OCI-LY7 (cell line): ENCODE measurements around the gene BCL2L12. TPM values are rescaled to one million over a fixed set of nuclear protein-coding genes. Genes with fewer than 3 reads are reported as not detected.

Experiments
- BruUV-seq: library from RNA; stranded (reverse); fragments of 400-500 nt; replicated peaks from 2 replicates; lab custom pipeline; 2021; lab: Mats Ljungman, UMichigan
- CTCF ChIA-PET: fragments of 300-600 bp; sonication (Branson Sonifier 250); formaldehyde crosslinking; loops from one replicate; lab custom pipeline; 2022; ENCODE audit warnings: antibody characterized with exemption; ENCODE audit not compliant: unreplicated experiment; lab: Charles Lee
- POLR2A ChIA-PET: fragments of 300-600 bp; sonication (Branson Sonifier 250); formaldehyde crosslinking; loops from one replicate; lab custom pipeline; 2022; ENCODE audit warnings: antibody characterized with exemption; lab: Charles Lee
- DNase-seq: peaks from one replicate; pipeline ENCODE4 v3.0.0-alpha.2; 2015; ENCODE audit warnings: low spot score
- H2AFZ ChIP-seq: fragments of 200-600 bp; sonication (generic), shearing (Covaris generic); 2 replicates; pipeline ENCODE4 v1.6.1; 2014; ENCODE audit warnings: mild to moderate bottlenecking, antibody characterized with exemption, low read length, moderate library complexity
- H3K27ac ChIP-seq: fragments of 200-600 bp; sonication (generic); 2 replicates; pipeline ENCODE4 v1.5.1; 2014; ENCODE audit warnings: mixed run types, low read depth, mild to moderate bottlenecking, moderate library complexity, low read length, inconsistent platforms; ENCODE audit not compliant: poor library complexity, severe bottlenecking
- H3K36me3 ChIP-seq: fragments of 200-600 bp; sonication (generic); 2 replicates; pipeline ENCODE4 v1.6.1; 2014; ENCODE audit warnings: mild to moderate bottlenecking, antibody characterized with exemption, low read length, moderate library complexity, mixed read lengths; ENCODE audit not compliant: insufficient read depth
- H3K4me1 ChIP-seq: fragments of 200-600 bp; sonication (generic); 2 replicates; pipeline ENCODE4 v1.5.1; 2014; ENCODE audit warnings: mild to moderate bottlenecking, low read length; ENCODE audit not compliant: insufficient read depth, poor library complexity, severe bottlenecking
- H3K4me2 ChIP-seq: fragments of 200-600 bp; sonication (generic); 2 replicates; pipeline ENCODE4 v1.6.1; 2014; ENCODE audit warnings: mild to moderate bottlenecking, low read length
- H3K4me3 ChIP-seq: fragments of 200-600 bp; sonication (generic); 2 replicates; pipeline ENCODE4 v1.5.1; 2014; ENCODE audit warnings: mild to moderate bottlenecking, low read depth, low read length; ENCODE audit not compliant: poor library complexity, severe bottlenecking
- H3K79me2 ChIP-seq: fragments of 200-600 bp; sonication (generic); 2 replicates; pipeline ENCODE4 v1.6.1; 2016; ENCODE audit warnings: low read depth, mild to moderate bottlenecking, low read length, moderate library complexity, mixed read lengths; ENCODE audit not compliant: insufficient read depth
- H3K9me2 ChIP-seq: fragments of 200-600 bp; sonication (generic); 2 replicates; pipeline ENCODE4 v1.6.1; 2016; ENCODE audit warnings: mild to moderate bottlenecking, low read length, mixed read lengths; ENCODE audit not compliant: insufficient read depth
- H3K9me3 ChIP-seq: fragments of 200-600 bp; sonication (generic); 2 replicates; pipeline ENCODE4 v1.6.1; 2014; ENCODE audit warnings: mild to moderate bottlenecking, mixed run types, low read length, mixed read lengths
- H4K20me1 ChIP-seq: fragments of 200-600 bp; sonication (generic); 2 replicates; pipeline ENCODE4 v1.6.1; 2014; ENCODE audit warnings: mild to moderate bottlenecking, antibody characterized with exemption, low read length, moderate library complexity, mixed read lengths; ENCODE audit not compliant: insufficient read depth
- EZH2phosphoT487 ChIP-seq: fragments of 200-600 bp; sonication (generic); IDR thresholded peaks from 2 replicates; pipeline ENCODE4 v1.6.1; 2018; ENCODE audit warnings: low read depth, borderline replicate concordance, mild to moderate bottlenecking, mixed run types, antibody characterized with exemption, low read length, moderate library complexity, mixed read lengths
- intact Hi-C: fragments of 100-400 bp; cut with micrococcal nuclease; formaldehyde crosslinking; loops from one replicate; pipeline ENCODE4 v1.10.0; 2022; ENCODE audit not compliant: unreplicated experiment
- total RNA-seq, 2 experiments: library from RNA; depleted of rRNA in 1 of 2; stranded (reverse); fragments of >200 nt in 1 of 2; shearing (Covaris generic) in 1 of 2; gene quantifications; 2 replicates each; pipeline ENCODE4 v1.2.3, GENCODE V29; 2014 to 2022
- TF ChIP-seq, protein P1 (sequence below): fragments of 200-600 bp; sonication (generic); conservative IDR thresholded peaks from 2 replicates; pipeline ENCODE4 v1.5.1; 2014; ENCODE audit warnings: mild to moderate bottlenecking, antibody characterized with exemption, low read length, moderate library complexity, mixed read lengths

The BCL2L12 gene
- total RNA-seq, 2 experiments from 2014 or later: 38.9 to 65.4 TPM

GRCh38 chr19:49669516-49669915 lies 3.8 kb downstream of the BCL2L12 start:
- H3K4me3 ChIP-seq: no peak overlapping the region
- peaks cover 18% of the 10 kb centered on the region for H3K36me3 ChIP-seq
- H3K4me2 ChIP-seq: no peak overlapping the region
- intact Hi-C loops: no loop called here
- TF ChIP-seq EZH2phosphoT487: no peak
- TF ChIP-seq, protein P1, sequence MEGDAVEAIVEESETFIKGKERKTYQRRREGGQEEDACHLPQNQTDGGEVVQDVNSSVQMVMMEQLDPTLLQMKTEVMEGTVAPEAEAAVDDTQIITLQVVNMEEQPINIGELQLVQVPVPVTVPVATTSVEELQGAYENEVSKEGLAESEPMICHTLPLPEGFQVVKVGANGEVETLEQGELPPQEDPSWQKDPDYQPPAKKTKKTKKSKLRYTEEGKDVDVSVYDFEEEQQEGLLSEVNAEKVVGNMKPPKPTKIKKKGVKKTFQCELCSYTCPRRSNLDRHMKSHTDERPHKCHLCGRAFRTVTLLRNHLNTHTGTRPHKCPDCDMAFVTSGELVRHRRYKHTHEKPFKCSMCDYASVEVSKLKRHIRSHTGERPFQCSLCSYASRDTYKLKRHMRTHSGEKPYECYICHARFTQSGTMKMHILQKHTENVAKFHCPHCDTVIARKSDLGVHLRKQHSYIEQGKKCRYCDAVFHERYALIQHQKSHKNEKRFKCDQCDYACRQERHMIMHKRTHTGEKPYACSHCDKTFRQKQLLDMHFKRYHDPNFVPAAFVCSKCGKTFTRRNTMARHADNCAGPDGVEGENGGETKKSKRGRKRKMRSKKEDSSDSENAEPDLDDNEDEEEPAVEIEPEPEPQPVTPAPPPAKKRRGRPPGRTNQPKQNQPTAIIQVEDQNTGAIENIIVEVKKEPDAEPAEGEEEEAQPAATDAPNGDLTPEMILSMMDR: no peak
- no peaks in the 10 kb centered on the region for H4K20me1 ChIP-seq
- H3K9me2 ChIP-seq: no peaks in the 10 kb centered on the region
- BruUV-seq: no TSS peak
- H3K9me3 ChIP-seq: no peaks in the 10 kb centered on the region
- ChIA-PET POLR2A (no interaction called here), CTCF (no interaction called here)
- DNase-seq: no peak
- no peak overlapping the region for H2AFZ ChIP-seq
- H3K27ac ChIP-seq: no peak overlapping the region
- peaks cover 23% of the 10 kb centered on the region for H3K79me2 ChIP-seq
- peaks cover 45% of the 10 kb centered on the region for H3K4me1 ChIP-seq

DNA sequence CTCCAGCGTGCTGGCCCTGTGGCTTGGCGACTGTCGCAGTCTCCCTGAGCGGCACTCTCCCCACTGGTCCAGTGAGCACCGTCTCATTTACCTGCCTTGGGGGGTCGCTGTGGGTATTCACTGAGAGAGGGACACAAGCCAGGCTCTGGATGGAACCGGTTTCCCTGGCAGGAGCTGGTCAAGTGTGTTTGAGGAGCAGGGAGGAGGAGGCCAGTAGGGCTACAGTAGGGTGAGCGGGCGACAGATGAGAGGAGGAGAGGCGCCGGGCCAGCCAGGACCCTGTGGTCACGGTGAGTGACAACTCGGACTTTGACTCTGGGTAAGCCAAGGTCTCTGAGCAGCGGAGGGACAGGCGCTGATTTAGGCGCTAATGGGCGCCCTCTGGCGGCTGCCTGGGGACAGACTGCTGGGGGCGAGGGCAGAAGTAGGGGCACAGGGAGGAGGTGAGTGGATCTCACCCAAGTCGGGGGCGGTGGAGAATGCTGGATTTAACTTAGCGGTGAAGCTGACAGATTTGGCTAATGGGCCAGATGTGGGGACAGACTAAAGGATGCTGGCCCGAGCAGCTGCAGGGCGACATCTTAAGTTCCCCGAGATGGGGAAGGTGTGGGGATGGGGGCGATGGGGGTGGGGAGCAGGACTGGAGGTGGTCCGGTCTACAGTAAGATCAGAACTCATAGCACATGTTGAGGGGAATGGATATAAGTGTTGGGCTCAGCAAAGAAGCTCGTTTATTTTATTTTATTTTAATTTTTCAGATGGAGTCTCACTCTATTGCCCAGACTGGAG lies 6.6 kb downstream of the BCL2L12 start:
- H3K4me1 ChIP-seq: peaks cover 45% of the 10 kb centered on the region
- no peaks in the 10 kb centered on the region for H4K20me1 ChIP-seq
- H3K27ac ChIP-seq: peak overlapping the region; percentile 84
- H3K4me2 ChIP-seq: peak overlapping the region; percentile 68
- H3K4me3 ChIP-seq: peak overlapping the region; percentile 34
- no peaks in the 10 kb centered on the region for H3K9me2 ChIP-seq
- BruUV-seq: no TSS peak
- intact Hi-C loops: loop anchor here (5.0 to 10.0 kb wide), 2 partner anchors 545 to 672 kb away; no protein-coding TSS in a partner anchor
- peak; percentile 85 for DNase-seq
- H3K36me3 ChIP-seq: peaks cover 18% of the 10 kb centered on the region
- CTCF ChIA-PET: interaction anchor here (0.7 kb wide), 1 partner anchor 30 kb away, joined by 3 read pairs; the partner anchor contains the start of gene SCAF1
- POLR2A ChIA-PET: no interaction called here
- no peak overlapping the region for H2AFZ ChIP-seq
- peaks cover 4% of the 10 kb centered on the region; the same call in 1 of the 2 replicates for H3K79me2 ChIP-seq
- TF ChIP-seq, protein P1: peak; percentile 98
- no peak for TF ChIP-seq EZH2phosphoT487
- H3K9me3 ChIP-seq: no peaks in the 10 kb centered on the region
